Adrenal gland (tissue), 5 donors: ENCODE results near the gene GPX1.

Source experiments
- CTCF ChIP-seq, 6 experiments: fragments of 450-650 bp in 4 of 6; fragments of 200-600 bp in 2 of 6; sonication (generic) in 1 of 6; IDR thresholded peaks; 1 replicate in 5 of 6; 2 replicates in 1 of 6; pipeline versions ENCODE4 v1.5.1 to v1.8.0; 2016 to 2021; ENCODE audit warnings: antibody characterized with exemption in 6 of 6, mild to moderate bottlenecking in 2 of 6, moderate library complexity in 1 of 6
- POLR2A ChIP-seq, 2 donors: fragments of 450-650 bp; IDR thresholded peaks; one replicate each; pipeline ENCODE4 v1.6.1; 2017; ENCODE audit warnings: antibody characterized with exemption in 2 of 2, mild to moderate bottlenecking in 2 of 2, moderate library complexity in 1 of 2
- donor health status: DM: no; HTN: no; CAD: no.

DNA sequence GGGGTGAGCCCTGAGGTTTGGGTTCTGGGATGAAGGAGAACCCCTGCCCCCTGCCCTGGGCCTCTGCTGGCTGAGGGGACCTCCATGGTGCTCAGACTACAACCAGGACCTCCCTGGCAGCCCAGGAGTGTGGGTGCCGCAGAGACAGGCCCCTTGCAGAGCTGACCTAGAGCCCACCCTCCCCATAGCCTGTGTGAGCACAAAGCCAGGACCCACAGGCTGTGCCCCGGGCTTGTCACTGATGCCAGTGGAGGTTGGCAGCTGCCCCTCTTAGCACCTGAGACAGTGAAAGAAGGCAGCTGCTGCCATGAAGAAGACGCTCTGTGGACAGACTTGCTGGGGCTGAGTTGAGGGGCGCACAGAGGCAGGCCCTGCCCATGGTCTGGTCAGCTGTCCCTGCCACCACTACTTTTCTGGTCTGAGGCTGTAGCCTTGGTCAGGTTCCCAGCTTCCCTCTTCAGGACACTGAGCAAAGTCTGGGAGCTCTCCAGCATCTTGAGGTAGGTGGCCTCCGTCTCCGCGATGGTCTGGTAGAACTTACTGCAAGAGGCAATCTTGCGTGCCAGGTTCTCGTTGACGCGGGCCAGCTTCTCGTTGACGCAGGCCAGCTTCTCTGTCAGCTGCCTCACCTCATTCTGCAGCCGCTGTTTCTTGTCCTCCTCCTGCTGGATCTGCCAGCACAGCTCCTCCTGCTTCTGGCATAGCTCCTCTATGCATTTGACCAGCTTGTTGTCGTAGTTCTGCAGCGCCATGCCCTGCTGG lies 41.3 kb downstream of the GPX1 start:
- TF ChIP-seq CTCF (IDR thresholded peaks at IDR 0.05) (no peak), POLR2A (IDR thresholded peaks at IDR 0.05) (no peak)
